Neuronal stem cell (in vitro differentiated cells): Measurements from ENCODE around the gene CHRD.
A peak's percentile ranks its signal among the peaks of the same experiment; 100 is the strongest.

ENCODE experiments used
- DNase-seq: peaks from one replicate; pipeline ENCODE4 v3.0.0-alpha.2; 2013; ENCODE audit warnings: low spot score
- H2AFZ ChIP-seq: one replicate; pipeline ENCODE4 v1.6.1; 2013; ENCODE audit warnings: mild to moderate bottlenecking, low read length, inconsistent platforms
- H2AK5ac ChIP-seq: 2 replicates; pipeline ENCODE4 v1.6.1; 2013; ENCODE audit warnings: low read depth, mild to moderate bottlenecking, inconsistent platforms, low read length, moderate library complexity, mixed read lengths
- H2BK120ac ChIP-seq: 2 replicates; pipeline ENCODE4 v1.6.1; 2013; ENCODE audit warnings: low read depth, mild to moderate bottlenecking, inconsistent platforms, low read length, moderate library complexity, mixed read lengths
- H2BK12ac ChIP-seq: one replicate; pipeline ENCODE4 v1.6.1; 2013; ENCODE audit warnings: low read length, inconsistent platforms
- H2BK15ac ChIP-seq: 2 replicates; pipeline ENCODE4 v1.6.1; 2013; ENCODE audit warnings: mild to moderate bottlenecking, low read length, inconsistent platforms, mixed read lengths
- H2BK5ac ChIP-seq: one replicate; pipeline ENCODE4 v1.6.1; 2013; ENCODE audit warnings: inconsistent platforms, mild to moderate bottlenecking, low read length, moderate library complexity
- H3K14ac ChIP-seq: one replicate; pipeline ENCODE4 v1.6.1; 2013; ENCODE audit warnings: low read length, inconsistent platforms
- H3K18ac ChIP-seq: 2 replicates; pipeline ENCODE4 v1.6.1; 2013; ENCODE audit warnings: low read length, inconsistent platforms
- H3K23ac ChIP-seq: 2 replicates; pipeline ENCODE4 v1.6.1; 2013; ENCODE audit warnings: low read depth, mild to moderate bottlenecking, mixed read lengths, low read length, inconsistent platforms; ENCODE audit not compliant: poor library complexity
- H3K27ac ChIP-seq: replicated peaks from 3 replicates; pipeline ENCODE4 v1.5.1; 2013; ENCODE audit warnings: low read length, inconsistent platforms
- H3K27me3 ChIP-seq, 3 experiments: 2 replicates each; pipeline ENCODE4 v1.6.1; 2013; ENCODE audit warnings: low read length in 3 of 3, mild to moderate bottlenecking in 2 of 3, inconsistent platforms in 1 of 3, low read depth in 1 of 3, mixed read lengths in 1 of 3, moderate library complexity in 1 of 3; ENCODE audit not compliant: control insufficient read depth in 3 of 3, insufficient read depth in 3 of 3
- H3K36me3 ChIP-seq, 2 donors: replicated peaks in 1 of 2; 2 replicates each; pipeline ENCODE4 v1.6.1; 2013; ENCODE audit warnings: low read length in 2 of 2; ENCODE audit not compliant: control insufficient read depth in 2 of 2, insufficient read depth in 2 of 2
- H3K4ac ChIP-seq: 2 replicates; pipeline ENCODE4 v1.6.1; 2013; ENCODE audit warnings: inconsistent platforms, mild to moderate bottlenecking, low read length, moderate library complexity
- H3K4me1 ChIP-seq, 2 donors: 1 replicate in 1 of 2; 2 replicates in 1 of 2; pipeline ENCODE4 v1.6.1; 2013; ENCODE audit warnings: low read length in 2 of 2, low read depth in 1 of 2; ENCODE audit not compliant: control insufficient read depth in 2 of 2, insufficient read depth in 1 of 2
- H3K4me2 ChIP-seq: one replicate; pipeline ENCODE4 v1.6.1; 2013; ENCODE audit warnings: mild to moderate bottlenecking, low read length, inconsistent platforms; ENCODE audit not compliant: insufficient read depth, poor library complexity, severe bottlenecking
- H3K4me3 ChIP-seq, 2 donors: 2 replicates each; pipeline ENCODE4 v1.5.1; 2013; ENCODE audit warnings: low read length in 2 of 2, mild to moderate bottlenecking in 2 of 2, inconsistent platforms in 1 of 2, moderate library complexity in 1 of 2
- H3K79me1 ChIP-seq: one replicate; pipeline ENCODE4 v1.6.1; 2013; ENCODE audit warnings: low read depth, mild to moderate bottlenecking, inconsistent platforms, low read length, moderate library complexity
- H3K9ac ChIP-seq: one replicate; pipeline ENCODE4 v1.6.1; 2013; ENCODE audit warnings: mild to moderate bottlenecking, low read depth, low read length, inconsistent platforms; ENCODE audit not compliant: poor library complexity
- H3K9me3 ChIP-seq, 2 donors: replicated peaks in 1 of 2; 2 replicates each; pipeline versions ENCODE3 to v1.6.1; 2013; ENCODE audit warnings: low read length in 2 of 2, mild to moderate bottlenecking in 2 of 2, inconsistent platforms in 1 of 2, low read depth in 1 of 2, mixed read lengths in 1 of 2, moderate library complexity in 1 of 2; ENCODE audit not compliant: control insufficient read depth in 2 of 2, insufficient read depth in 1 of 2
- H4K8ac ChIP-seq: one replicate; pipeline ENCODE4 v1.6.1; 2013; ENCODE audit warnings: low read depth, mild to moderate bottlenecking, inconsistent platforms, low read length, moderate library complexity
- H4K91ac ChIP-seq: one replicate; pipeline ENCODE4 v1.6.1; 2013; ENCODE audit warnings: low read length, low read depth, mild to moderate bottlenecking, inconsistent platforms; ENCODE audit not compliant: poor library complexity
- WGBS, 2 donors: extraction: QIAGEN DNeasy Blood & Tissue Kit; methylation state at CpG; one replicate each; pipeline ENCODE4 v1.1.7; 2013; ENCODE audit warnings: missing lambda C conversion rate in 2 of 2, mixed read lengths in 1 of 2; ENCODE audit not compliant: insufficient read length in 2 of 2, insufficient replicate concordance in 1 of 2; ENCODE audit errors: extremely low coverage in 2 of 2; 5-methylcytosine and 5-hydroxymethylcytosine counted together

Gene CHRD

DNA sequence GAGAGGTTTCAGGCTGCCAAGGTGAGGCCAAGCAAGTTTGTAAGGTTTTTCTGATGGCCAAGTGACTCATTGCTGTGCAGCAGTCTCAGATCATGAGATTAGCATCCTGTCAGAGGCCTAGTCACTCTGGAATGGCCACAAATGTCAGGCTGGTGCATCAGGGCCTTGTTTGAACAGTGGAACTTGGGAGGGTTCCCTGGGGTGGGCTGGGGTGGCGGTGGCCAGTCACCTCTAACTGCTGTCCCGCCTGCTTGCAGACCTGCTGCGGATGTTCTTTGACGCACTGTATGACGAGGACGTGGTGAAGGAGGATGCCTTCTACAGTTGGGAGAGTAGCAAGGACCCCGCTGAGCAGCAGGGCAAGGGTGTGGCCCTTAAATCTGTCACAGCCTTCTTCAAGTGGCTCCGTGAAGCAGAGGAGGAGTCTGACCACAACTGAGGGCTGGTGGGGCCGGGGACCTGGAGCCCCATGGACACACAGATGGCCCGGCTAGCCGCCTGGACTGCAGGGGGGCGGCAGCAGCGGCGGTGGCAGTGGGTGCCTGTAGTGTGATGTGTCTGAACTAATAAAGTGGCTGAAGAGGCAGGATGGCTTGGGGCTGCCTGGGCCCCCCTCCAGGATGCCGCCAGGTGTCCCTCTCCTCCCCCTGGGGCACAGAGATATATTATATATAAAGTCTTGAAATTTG lies 45.2 kb upstream of the CHRD start:
- no peaks in the 10 kb centered on the region for H3K27me3 ChIP-seq
- no CpG with 5 or more reads among the region's 15 CpGs for WGBS, 2 donors

DNA sequence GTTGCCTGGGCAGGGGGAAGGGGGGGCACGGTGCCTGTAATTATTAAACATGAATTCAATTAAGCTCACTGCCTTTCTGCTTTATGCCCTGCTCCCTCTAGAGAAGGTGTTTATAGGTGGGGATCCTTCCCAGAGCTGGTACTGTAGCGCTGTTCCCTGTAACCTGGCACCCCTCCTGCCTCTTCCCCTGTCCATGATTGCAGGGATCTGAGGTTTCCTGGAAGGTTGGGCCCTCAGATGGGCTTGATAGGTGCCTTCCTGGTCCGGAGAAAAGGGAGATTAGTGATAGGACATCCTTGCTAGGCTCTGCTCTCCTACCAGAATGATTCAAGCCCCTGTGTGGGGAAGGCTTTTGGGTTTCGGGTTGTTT lies 44.6 kb upstream of the CHRD start:
- Histone ChIP-seq H4K8ac (no peak overlapping the region), H2AFZ (peak overlapping the region; percentile 15), H3K36me3 (peaks cover 37 to 54% of the 10 kb centered on the region in 2 donors), H3K9me3 (no peaks in the 10 kb centered on the region), H3K27me3 (no peaks in the 10 kb centered on the region), H3K9ac (no peak overlapping the region), H3K4ac (no peak overlapping the region), H2AK5ac (no peak overlapping the region), H3K4me1 (peaks cover 20 to 31% of the 10 kb centered on the region in 2 donors), H2BK15ac (no peak overlapping the region), H4K91ac (no peak overlapping the region), H3K4me3 (peak overlapping the region in 1 of 2 donors; percentile 60), H3K18ac (no peak overlapping the region), H3K14ac (no peak overlapping the region), H3K4me2 (peak overlapping the region; percentile 45), H2BK120ac (no peak overlapping the region), H3K79me1 (peaks cover 5% of the 10 kb centered on the region), H2BK5ac (no peak overlapping the region), H2BK12ac (no peak overlapping the region), H3K27ac (peak overlapping the region; percentile 46), H3K23ac (no peak overlapping the region)
- no peak for DNase-seq
- WGBS, 2 donors, result no CpG with 5 or more reads among the region's 4 CpGs

More for the DNA sequence above, 45.2 kb upstream of the CHRD start:
- H2AK5ac ChIP-seq, result no peak overlapping the region
- no peak overlapping the region for H3K9ac ChIP-seq
- H3K14ac ChIP-seq, result no peak overlapping the region
- no peak overlapping the region for H3K23ac ChIP-seq
- no peak overlapping the region for H2BK120ac ChIP-seq
- peaks cover 20 to 31% of the 10 kb centered on the region in 2 donors for H3K4me1 ChIP-seq
- no peaks in the 10 kb centered on the region for H3K9me3 ChIP-seq
- H2BK5ac ChIP-seq, result no peak overlapping the region
- H3K4me3 ChIP-seq, result no peak overlapping the region
- no peak overlapping the region for H2BK12ac ChIP-seq
- no peak overlapping the region for H3K4me2 ChIP-seq
- H3K36me3 ChIP-seq, result peaks cover 39 to 60% of the 10 kb centered on the region in 2 donors
- H4K91ac ChIP-seq, result no peak overlapping the region
- no peak overlapping the region for H3K27ac ChIP-seq
- no peak for DNase-seq
- H3K4ac ChIP-seq, result no peak overlapping the region
- H3K79me1 ChIP-seq, result peaks cover 3% of the 10 kb centered on the region
- no peak overlapping the region for H3K18ac ChIP-seq
- H4K8ac ChIP-seq, result no peak overlapping the region
- H2BK15ac ChIP-seq, result no peak overlapping the region
- H2AFZ ChIP-seq, result no peak overlapping the region

DNA sequence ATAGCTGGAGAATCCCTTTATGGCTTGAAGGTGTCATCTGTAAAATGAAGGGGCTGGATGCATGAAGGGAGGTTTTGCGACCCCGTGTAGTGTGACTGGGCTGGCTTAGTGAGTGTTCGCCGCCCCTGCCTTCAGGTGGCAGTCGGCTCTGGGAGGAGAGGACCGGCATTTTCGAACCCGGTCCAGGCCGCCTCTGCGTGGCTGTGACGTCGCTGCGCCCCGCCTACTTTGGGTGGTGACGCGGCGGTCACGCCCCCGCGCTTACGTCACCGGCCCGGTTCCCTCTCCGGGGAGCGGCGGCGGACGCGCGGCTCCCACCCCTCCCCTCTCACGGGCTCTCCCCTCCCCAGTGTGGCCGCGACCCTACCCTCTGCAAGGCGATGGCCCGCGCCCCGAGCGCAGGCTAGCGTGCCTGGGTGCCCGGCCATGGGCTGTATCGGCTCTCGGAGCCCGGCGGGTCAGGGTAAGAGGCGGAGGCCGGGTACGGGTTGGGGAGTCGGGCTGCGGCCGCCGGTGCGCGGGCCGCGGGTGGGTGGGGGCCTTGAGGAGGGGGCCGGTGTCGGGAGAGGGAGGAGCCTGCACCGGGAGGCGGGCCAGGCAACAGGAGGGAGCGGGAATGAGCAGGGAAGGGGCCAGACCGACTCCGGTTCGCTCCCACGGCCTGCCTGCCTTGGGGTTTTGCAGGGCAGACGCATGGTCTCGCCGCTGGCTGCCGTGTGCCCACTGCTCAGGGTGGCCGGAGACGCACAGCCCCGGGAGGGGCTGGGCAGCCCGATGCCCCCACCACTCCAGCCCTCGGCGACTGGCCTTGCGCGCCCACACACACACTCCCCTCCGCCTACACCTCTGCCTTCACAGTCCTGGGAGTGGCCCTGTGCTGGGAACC lies 44.0 kb upstream of the CHRD start:
- Histone ChIP-seq H3K18ac (peak overlapping the region; percentile 92), H3K23ac (peak overlapping the region; percentile 40), H2BK120ac (peak overlapping the region; percentile 35), H3K14ac (peak overlapping the region; percentile 42), H2AK5ac (peak overlapping the region; percentile 86), H2BK15ac (peak overlapping the region; percentile 40), H2AFZ (peak overlapping the region; percentile 87), H4K91ac (no peak overlapping the region), H3K4ac (no peak overlapping the region), H2BK5ac (peak overlapping the region; percentile 67), H3K79me1 (peaks cover 5% of the 10 kb centered on the region), H3K27ac (peak overlapping the region; percentile 86), H4K8ac (no peak overlapping the region), H3K27me3 (no peaks in the 10 kb centered on the region), H3K4me3 (peak overlapping the region; percentile 60 to 91), H2BK12ac (no peak overlapping the region), H3K9me3 (no peaks in the 10 kb centered on the region), H3K4me1 (peaks cover 20 to 31% of the 10 kb centered on the region in 2 donors), H3K9ac (peak overlapping the region; percentile 82), H3K36me3 (peaks cover 35 to 47% of the 10 kb centered on the region in 2 donors), H3K4me2 (peak overlapping the region; percentile 78)
- no CpG with 5 or more reads among the region's 77 CpGs for WGBS, 2 donors
- DNase-seq, result peak; percentile 86
